ENCODE measurements around the gene COL13A1.

COL13A1 gene

DNA sequence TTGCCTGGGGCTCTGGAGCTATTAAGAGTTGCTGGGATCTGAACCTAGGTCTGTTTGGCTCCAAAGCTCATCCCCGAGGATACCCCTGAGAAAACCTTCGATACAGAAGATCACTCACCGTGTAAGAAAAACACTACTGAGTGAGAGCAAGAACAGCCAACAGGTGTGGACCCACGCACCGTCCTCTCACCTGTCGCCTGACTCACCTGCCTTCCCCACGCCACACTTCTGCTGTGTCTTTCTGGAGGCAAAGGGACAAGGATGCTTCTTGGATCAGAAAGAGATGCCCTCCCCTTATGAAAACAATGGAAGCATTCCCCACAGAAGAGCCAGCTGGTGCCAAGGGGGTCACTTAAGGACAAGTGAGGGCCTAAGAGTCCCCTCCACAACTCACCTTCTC is 46.7 kb downstream of the COL13A1 start:
- Histone ChIP-seq H3K4me3 (ENCODE audit: insufficient read depth, low read depth, low read length, poor library complexity, severe bottlenecking) (no peak overlapping the region), H3K9me3 (ENCODE audit: control insufficient read depth, low read length) (no peaks in the 10 kb centered on the region), H3K27me3 (replicated peaks; ENCODE audit: control insufficient read depth, insufficient read depth, low read length, poor library complexity, severe bottlenecking) (no peaks in the 10 kb centered on the region), H3K36me3 (ENCODE audit: control insufficient read depth, insufficient read depth, low read length) (no peaks in the 10 kb centered on the region), H3K4me1 (ENCODE audit: control insufficient read depth, insufficient read depth, low read length, poor library complexity, severe bottlenecking) (no peaks in the 10 kb centered on the region), H3K27ac (ENCODE audit: insufficient read depth, low read length, poor library complexity, severe bottlenecking) (no peak overlapping the region)
- no peak for DNase-seq

DNA sequence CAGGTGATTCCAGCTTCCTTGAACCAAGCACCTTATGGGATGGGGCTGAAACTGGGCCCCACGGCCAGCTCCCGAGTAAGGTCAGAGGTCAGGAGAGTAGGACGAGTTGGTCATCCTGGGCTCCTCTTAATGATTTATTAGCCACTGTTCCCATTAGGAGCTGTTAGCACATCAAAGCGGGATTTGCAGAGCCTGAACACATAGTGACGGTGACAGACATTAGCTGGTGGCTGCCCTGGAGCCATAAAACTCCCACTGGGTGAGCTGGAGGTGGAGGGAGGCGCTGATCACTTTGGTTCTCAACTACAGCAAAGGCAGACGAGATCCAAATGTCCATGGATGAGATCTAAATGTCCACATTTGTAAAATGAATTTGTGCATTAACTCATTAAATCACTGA is 48.1 kb downstream of the COL13A1 start:
- no peak for DNase-seq
- H3K9me3 ChIP-seq (ENCODE audit: control insufficient read depth, low read length), result no peaks in the 10 kb centered on the region
- no peak overlapping the region for H3K27ac ChIP-seq (ENCODE audit: insufficient read depth, low read length, poor library complexity, severe bottlenecking)
- no peaks in the 10 kb centered on the region for H3K27me3 ChIP-seq (replicated peaks; ENCODE audit: control insufficient read depth, insufficient read depth, low read length, poor library complexity, severe bottlenecking)
- no peaks in the 10 kb centered on the region for H3K4me1 ChIP-seq (ENCODE audit: control insufficient read depth, insufficient read depth, low read length, poor library complexity, severe bottlenecking)
- H3K36me3 ChIP-seq (ENCODE audit: control insufficient read depth, insufficient read depth, low read length), result no peaks in the 10 kb centered on the region
- H3K4me3 ChIP-seq (ENCODE audit: insufficient read depth, low read depth, low read length, poor library complexity, severe bottlenecking), result no peak overlapping the region

DNA sequence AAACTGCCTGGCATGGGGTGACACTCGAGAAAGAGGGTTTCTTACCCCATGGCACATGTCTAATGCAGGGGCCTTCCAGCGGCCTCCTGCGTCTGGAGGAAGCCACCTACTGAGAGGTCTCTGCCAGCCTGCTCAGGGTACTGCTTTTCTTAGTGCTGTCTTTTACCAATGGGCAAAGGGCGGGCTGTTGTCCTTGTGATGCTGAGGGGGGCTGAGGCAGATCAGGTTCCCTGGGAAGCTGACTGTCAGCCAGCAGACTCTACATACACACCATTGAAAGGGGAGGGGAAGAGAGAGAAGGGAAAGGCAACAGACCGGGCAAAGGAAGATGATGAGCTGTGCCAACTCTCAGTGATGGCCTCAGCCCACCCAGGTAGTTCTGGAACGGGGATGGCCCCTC is 48.7 kb downstream of the COL13A1 start:
- H3K27me3 ChIP-seq (replicated peaks; ENCODE audit: control insufficient read depth, insufficient read depth, low read length, poor library complexity, severe bottlenecking), result no peaks in the 10 kb centered on the region
- no peak for DNase-seq
- H3K36me3 ChIP-seq (ENCODE audit: control insufficient read depth, insufficient read depth, low read length), result no peaks in the 10 kb centered on the region
- H3K27ac ChIP-seq (ENCODE audit: insufficient read depth, low read length, poor library complexity, severe bottlenecking), result no peak overlapping the region
- H3K4me3 ChIP-seq (ENCODE audit: insufficient read depth, low read depth, low read length, poor library complexity, severe bottlenecking), result no peak overlapping the region
- no peaks in the 10 kb centered on the region for H3K4me1 ChIP-seq (ENCODE audit: control insufficient read depth, insufficient read depth, low read length, poor library complexity, severe bottlenecking)
- H3K9me3 ChIP-seq (ENCODE audit: control insufficient read depth, low read length), result no peaks in the 10 kb centered on the region

DNA sequence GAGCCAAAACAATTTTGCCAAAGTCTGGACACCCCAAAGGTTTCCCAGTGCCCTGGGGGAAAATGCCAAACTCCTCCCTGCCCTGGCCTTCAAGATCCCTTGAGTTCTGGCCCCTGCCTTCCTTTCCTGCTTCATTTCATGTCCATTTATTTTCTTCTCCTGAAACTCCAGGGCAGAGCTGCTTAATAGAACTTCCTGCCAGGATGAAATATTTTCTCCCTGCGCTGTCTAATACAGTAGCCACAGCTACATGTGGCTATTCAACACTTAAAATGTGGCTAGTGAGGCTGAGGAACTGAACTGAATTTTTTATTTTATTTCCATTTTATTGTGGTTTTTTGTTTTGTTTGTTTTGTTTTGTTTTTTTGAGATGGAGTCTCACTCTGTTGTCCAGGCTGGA is 49.6 kb downstream of the COL13A1 start:
- Histone ChIP-seq H3K27ac (ENCODE audit: insufficient read depth, low read length, poor library complexity, severe bottlenecking) (no peak overlapping the region), H3K36me3 (ENCODE audit: control insufficient read depth, insufficient read depth, low read length) (no peaks in the 10 kb centered on the region), H3K9me3 (ENCODE audit: control insufficient read depth, low read length) (no peaks in the 10 kb centered on the region), H3K4me3 (ENCODE audit: insufficient read depth, low read depth, low read length, poor library complexity, severe bottlenecking) (no peak overlapping the region), H3K27me3 (replicated peaks; ENCODE audit: control insufficient read depth, insufficient read depth, low read length, poor library complexity, severe bottlenecking) (no peaks in the 10 kb centered on the region), H3K4me1 (ENCODE audit: control insufficient read depth, insufficient read depth, low read length, poor library complexity, severe bottlenecking) (no peaks in the 10 kb centered on the region)
- no peak for DNase-seq

DNA sequence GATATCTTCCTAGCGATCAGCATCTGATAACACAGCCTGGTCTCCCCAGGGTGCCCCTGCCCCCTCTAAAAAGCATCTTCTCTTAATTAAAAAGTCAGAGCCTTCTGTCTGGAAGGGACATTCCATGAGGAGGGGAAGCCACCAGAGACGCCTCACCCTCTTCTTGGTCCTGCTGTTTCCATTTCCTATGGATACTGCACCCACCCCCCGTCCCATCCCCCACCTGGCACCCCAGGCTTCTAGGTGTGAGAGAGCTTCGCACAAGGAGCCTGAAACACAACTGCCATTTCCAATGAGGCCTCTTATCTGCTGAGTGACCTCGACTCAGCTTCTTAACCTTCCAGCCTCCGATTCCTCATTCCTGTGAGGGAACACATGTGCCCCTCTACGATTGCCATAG is 51.4 kb downstream of the COL13A1 start:
- DNase-seq, result no peak
- H3K27me3 ChIP-seq (replicated peaks; ENCODE audit: control insufficient read depth, insufficient read depth, low read length, poor library complexity, severe bottlenecking), result no peaks in the 10 kb centered on the region
- H3K27ac ChIP-seq (ENCODE audit: insufficient read depth, low read length, poor library complexity, severe bottlenecking), result no peak overlapping the region
- no peak overlapping the region for H3K4me3 ChIP-seq (ENCODE audit: insufficient read depth, low read depth, low read length, poor library complexity, severe bottlenecking)
- H3K36me3 ChIP-seq (ENCODE audit: control insufficient read depth, insufficient read depth, low read length), result no peaks in the 10 kb centered on the region
- no peaks in the 10 kb centered on the region for H3K4me1 ChIP-seq (ENCODE audit: control insufficient read depth, insufficient read depth, low read length, poor library complexity, severe bottlenecking)
- no peaks in the 10 kb centered on the region for H3K9me3 ChIP-seq (ENCODE audit: control insufficient read depth, low read length)

DNA sequence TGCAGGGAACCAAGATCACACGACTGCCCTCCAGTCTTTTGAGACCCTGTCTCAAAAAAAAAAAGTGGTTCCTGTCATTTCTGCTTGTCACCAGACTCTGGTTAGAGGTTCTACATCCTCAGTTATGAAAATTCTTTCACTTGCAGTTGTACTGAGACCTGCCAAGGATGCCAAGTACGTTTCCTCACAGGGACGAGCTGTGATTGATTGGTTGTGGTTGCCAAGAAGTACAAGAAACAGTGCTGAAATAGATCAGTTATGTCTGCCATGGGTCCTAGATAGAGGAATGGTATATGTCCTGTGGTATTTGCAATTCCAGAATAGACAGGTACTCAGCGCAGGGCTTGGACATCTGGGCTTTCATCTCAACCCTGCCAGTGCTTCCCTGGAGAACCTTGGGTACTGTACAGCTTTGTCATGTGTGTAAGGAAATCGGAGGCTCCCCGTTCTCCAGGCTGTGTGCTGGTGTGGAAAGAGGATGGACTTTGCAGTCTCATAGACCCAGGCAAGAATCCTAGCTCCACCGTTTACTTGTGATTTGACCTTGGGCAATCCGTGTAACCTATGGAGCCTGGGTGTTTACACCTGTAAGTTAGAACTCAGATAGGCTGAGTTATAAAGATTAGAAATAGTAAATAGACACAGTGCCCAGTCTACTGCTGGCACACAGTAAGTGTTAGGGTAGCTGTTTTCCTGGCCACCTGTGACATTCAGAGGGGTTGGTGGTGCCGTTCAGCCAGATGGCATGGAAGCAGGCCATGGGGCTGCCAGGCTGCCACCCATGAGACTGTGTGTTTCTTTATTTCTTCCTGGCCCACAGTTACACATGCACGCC is 53.0 kb downstream of the COL13A1 start:
- H3K27me3 ChIP-seq (replicated peaks; ENCODE audit: control insufficient read depth, insufficient read depth, low read length, poor library complexity, severe bottlenecking), result no peaks in the 10 kb centered on the region
- no peak overlapping the region for H3K4me3 ChIP-seq (ENCODE audit: insufficient read depth, low read depth, low read length, poor library complexity, severe bottlenecking)
- no peak overlapping the region for H3K27ac ChIP-seq (ENCODE audit: insufficient read depth, low read length, poor library complexity, severe bottlenecking)
- H3K9me3 ChIP-seq (ENCODE audit: control insufficient read depth, low read length), result no peaks in the 10 kb centered on the region
- H3K4me1 ChIP-seq (ENCODE audit: control insufficient read depth, insufficient read depth, low read length, poor library complexity, severe bottlenecking), result no peaks in the 10 kb centered on the region
- no peak for DNase-seq
- no peaks in the 10 kb centered on the region for H3K36me3 ChIP-seq (ENCODE audit: control insufficient read depth, insufficient read depth, low read length)

DNA sequence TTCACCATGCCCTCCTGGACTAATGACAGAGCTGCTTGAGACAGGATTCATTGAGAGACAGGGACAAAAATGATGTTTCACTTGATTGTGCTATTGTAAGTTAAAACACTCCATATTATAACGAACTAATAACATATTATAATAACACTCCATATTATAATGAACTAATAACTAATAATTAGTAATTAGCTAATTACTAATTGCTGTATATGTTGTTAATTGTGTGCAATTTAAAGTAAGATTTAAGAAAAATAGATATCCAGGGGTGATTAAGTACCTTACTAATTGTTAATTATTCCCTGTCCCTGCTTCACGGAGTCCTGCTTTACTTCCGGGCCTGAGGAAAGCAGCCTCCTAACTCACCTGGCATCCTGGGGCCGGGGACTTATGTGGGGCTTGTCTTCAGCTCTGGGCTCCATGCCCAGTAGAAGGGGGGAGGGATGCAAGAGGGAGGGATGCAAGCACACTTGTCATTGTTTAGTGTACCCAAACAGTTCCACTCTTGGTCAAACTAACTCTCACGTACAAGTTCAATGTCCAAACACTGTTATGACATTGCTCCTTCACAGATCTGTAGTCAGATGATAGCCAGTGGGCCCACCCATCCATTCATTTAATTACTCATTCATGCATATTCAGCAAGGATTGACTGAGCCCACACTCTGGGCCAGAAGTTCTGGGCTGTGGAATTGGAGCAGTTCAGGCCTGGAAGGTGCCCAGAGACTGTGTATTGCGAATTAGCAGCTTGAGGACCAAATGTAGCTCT is 53.8 kb downstream of the COL13A1 start:
- H3K36me3 ChIP-seq (ENCODE audit: control insufficient read depth, insufficient read depth, low read length), result no peaks in the 10 kb centered on the region

DNA sequence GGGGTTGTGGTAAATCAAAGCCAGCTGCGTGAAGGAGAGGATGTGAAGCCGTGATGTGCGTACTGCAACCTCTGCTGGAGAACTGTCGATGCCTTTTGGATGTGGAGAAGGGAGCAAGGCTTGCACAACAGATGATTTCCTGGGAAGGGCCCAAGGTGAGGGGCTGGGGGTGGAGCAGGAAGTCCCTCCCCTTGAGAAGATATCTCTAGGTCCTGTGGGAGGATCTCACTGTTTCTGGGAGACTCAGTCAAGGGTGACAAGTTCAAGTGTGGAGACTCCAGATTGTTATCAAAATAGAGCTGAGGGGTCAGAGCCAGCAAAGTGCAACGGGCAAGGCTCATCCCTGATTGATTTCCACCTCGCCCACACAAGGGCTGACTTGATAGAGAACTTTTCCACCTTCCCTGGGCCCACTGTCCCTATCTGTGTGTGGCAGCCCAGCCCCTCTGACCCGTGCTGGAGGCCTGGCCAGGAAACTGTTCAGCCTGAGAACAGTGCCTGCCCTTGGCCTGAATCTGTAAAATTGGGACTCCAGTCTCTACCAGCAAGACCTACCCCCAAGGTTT is 55.0 kb downstream of the COL13A1 start:
- no peaks in the 10 kb centered on the region for H3K27me3 ChIP-seq (replicated peaks; ENCODE audit: control insufficient read depth, insufficient read depth, low read length, poor library complexity, severe bottlenecking)
- no peaks in the 10 kb centered on the region for H3K9me3 ChIP-seq (ENCODE audit: control insufficient read depth, low read length)
- no peak overlapping the region for H3K27ac ChIP-seq (ENCODE audit: insufficient read depth, low read length, poor library complexity, severe bottlenecking)
- H3K4me3 ChIP-seq (ENCODE audit: insufficient read depth, low read depth, low read length, poor library complexity, severe bottlenecking), result no peak overlapping the region
- H3K4me1 ChIP-seq (ENCODE audit: control insufficient read depth, insufficient read depth, low read length, poor library complexity, severe bottlenecking), result no peaks in the 10 kb centered on the region
- DNase-seq, result no peak
- H3K36me3 ChIP-seq (ENCODE audit: control insufficient read depth, insufficient read depth, low read length), result no peaks in the 10 kb centered on the region

More for the DNA sequence above, 53.8 kb downstream of the COL13A1 start:
- Histone ChIP-seq H3K4me3 (ENCODE audit: insufficient read depth, low read depth, low read length, poor library complexity, severe bottlenecking) (no peak overlapping the region), H3K9me3 (ENCODE audit: control insufficient read depth, low read length) (no peaks in the 10 kb centered on the region), H3K27ac (ENCODE audit: insufficient read depth, low read length, poor library complexity, severe bottlenecking) (no peak overlapping the region), H3K4me1 (ENCODE audit: control insufficient read depth, insufficient read depth, low read length, poor library complexity, severe bottlenecking) (no peaks in the 10 kb centered on the region), H3K27me3 (replicated peaks; ENCODE audit: control insufficient read depth, insufficient read depth, low read length, poor library complexity, severe bottlenecking) (no peaks in the 10 kb centered on the region)
- DNase-seq, result no peak

DNA sequence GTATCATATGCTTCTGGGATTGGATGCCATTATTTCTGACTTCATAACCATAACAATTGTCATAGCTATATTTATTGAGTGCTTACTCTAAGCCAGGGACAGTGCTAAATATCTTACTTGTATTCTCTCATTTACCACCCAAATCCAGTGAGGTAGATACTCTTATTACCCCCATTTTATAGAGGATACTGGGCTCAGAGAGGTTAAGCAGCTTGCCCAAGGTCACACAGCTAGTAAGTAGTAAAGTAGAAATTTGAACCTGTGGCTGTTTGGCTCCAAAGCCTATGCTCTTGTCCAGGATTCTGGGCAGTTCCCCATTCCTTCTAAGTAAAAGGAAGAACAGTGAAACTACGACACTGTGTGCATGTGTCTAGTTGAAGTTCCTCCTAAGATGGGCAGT is 56.5 kb downstream of the COL13A1 start:
- DNase-seq, result no peak
- H3K36me3 ChIP-seq (ENCODE audit: control insufficient read depth, insufficient read depth, low read length), result no peaks in the 10 kb centered on the region
- no peaks in the 10 kb centered on the region for H3K4me1 ChIP-seq (ENCODE audit: control insufficient read depth, insufficient read depth, low read length, poor library complexity, severe bottlenecking)
- H3K4me3 ChIP-seq (ENCODE audit: insufficient read depth, low read depth, low read length, poor library complexity, severe bottlenecking), result no peak overlapping the region
- no peaks in the 10 kb centered on the region for H3K27me3 ChIP-seq (replicated peaks; ENCODE audit: control insufficient read depth, insufficient read depth, low read length, poor library complexity, severe bottlenecking)
- no peaks in the 10 kb centered on the region for H3K9me3 ChIP-seq (ENCODE audit: control insufficient read depth, low read length)
- no peak overlapping the region for H3K27ac ChIP-seq (ENCODE audit: insufficient read depth, low read length, poor library complexity, severe bottlenecking)

DNA sequence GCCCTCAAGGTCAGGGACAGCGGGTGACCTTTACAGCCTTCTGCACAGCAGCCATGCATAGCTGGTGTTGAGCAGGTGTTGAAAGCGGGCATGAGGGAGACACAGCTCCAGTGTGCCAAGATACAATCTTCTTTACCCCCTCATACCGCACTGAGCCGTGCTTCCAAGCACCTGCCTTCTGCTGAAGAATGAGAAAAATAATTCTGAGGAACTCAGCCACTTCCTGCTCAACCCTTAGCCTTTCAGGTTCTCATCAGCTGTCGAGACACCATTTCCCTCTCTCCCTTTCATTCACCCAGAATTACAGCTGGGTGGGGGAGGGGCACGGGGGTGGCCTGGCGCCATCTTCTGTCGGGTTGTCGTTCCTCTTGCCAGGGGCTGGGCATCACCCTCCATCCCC is 58.6 kb downstream of the COL13A1 start:
- H3K4me1 ChIP-seq (ENCODE audit: control insufficient read depth, insufficient read depth, low read length, poor library complexity, severe bottlenecking), result no peaks in the 10 kb centered on the region
- no peaks in the 10 kb centered on the region for H3K27me3 ChIP-seq (replicated peaks; ENCODE audit: control insufficient read depth, insufficient read depth, low read length, poor library complexity, severe bottlenecking)
- DNase-seq, result no peak
- no peaks in the 10 kb centered on the region for H3K9me3 ChIP-seq (ENCODE audit: control insufficient read depth, low read length)
- H3K36me3 ChIP-seq (ENCODE audit: control insufficient read depth, insufficient read depth, low read length), result no peaks in the 10 kb centered on the region
- no peak overlapping the region for H3K27ac ChIP-seq (ENCODE audit: insufficient read depth, low read length, poor library complexity, severe bottlenecking)
- no peak overlapping the region for H3K4me3 ChIP-seq (ENCODE audit: insufficient read depth, low read depth, low read length, poor library complexity, severe bottlenecking)
